H1 (cell line): ENCODE measurements around the gene MBOAT2. TPM values are rescaled to one million over a fixed set of nuclear protein-coding genes. Genes with fewer than 3 reads are reported as not detected.

Experiments used
- CTCF ChIA-PET: fragments of 300-600 bp; sonication (Branson Sonifier 250); formaldehyde crosslinking; loops from one replicate; lab custom pipeline; 2021; ENCODE audit not compliant: partially characterized antibody; lab: Charles Lee
- POLR2A ChIA-PET: fragments of 300-600 bp; sonication (Branson Sonifier 250); formaldehyde crosslinking; loops from one replicate; lab custom pipeline; 2021; ENCODE audit warnings: inconsistent platforms; ENCODE audit not compliant: partially characterized antibody; lab: Charles Lee
- DNase-seq, 2 experiments: peaks; one replicate each; pipeline versions ENCODE4 v3.0.0 to v3.0.0-alpha.2; 2010 to 2022; ENCODE audit warnings: low spot score in 2 of 2, low read depth in 1 of 2, mixed read lengths in 1 of 2
- FAIRE-seq: peaks from 2 replicates; lab custom pipeline; 2011; peaks lifted over from hg19 to GRCh38; lab: Jason Lieb, UNC
- H2AFZ ChIP-seq: 2 replicates; pipeline ENCODE4 v1.8.1; 2012; ENCODE audit warnings: low read length, inconsistent platforms
- H2AK5ac ChIP-seq: 2 replicates; pipeline ENCODE4 v1.6.1; 2013; ENCODE audit warnings: low read depth, low read length
- H2BK120ac ChIP-seq: replicated peaks from 2 replicates; pipeline ENCODE3; 2013; ENCODE audit warnings: low read depth, low read length, inconsistent platforms
- H2BK12ac ChIP-seq: 2 replicates; pipeline ENCODE4 v1.6.1; 2013; ENCODE audit warnings: low read depth, low read length
- H2BK15ac ChIP-seq: 2 replicates; pipeline ENCODE4 v1.6.1; 2013; ENCODE audit warnings: low read length
- H2BK20ac ChIP-seq: 2 replicates; pipeline ENCODE4 v1.6.1; 2013; ENCODE audit warnings: low read length
- H2BK5ac ChIP-seq: 2 replicates; pipeline ENCODE4 v1.6.1; 2013; ENCODE audit warnings: low read depth, low read length
- H3K14ac ChIP-seq: 2 replicates; pipeline ENCODE4 v1.6.1; 2013; ENCODE audit warnings: inconsistent platforms; ENCODE audit not compliant: insufficient read length
- H3K18ac ChIP-seq: 2 replicates; pipeline ENCODE4 v1.6.1; 2013; ENCODE audit warnings: low read length; ENCODE audit errors: extremely low read depth
- H3K23ac ChIP-seq: 2 replicates; pipeline ENCODE4 v1.6.1; 2013; ENCODE audit warnings: inconsistent platforms; ENCODE audit not compliant: insufficient read length
- H3K23me2 ChIP-seq: 2 replicates; pipeline ENCODE4 v1.6.1; 2013; ENCODE audit warnings: low read depth, low read length
- H3K27ac ChIP-seq: 2 replicates; pipeline ENCODE4 v1.6.1; 2011; ENCODE audit warnings: low read depth, low read length, inconsistent platforms
- H3K27me3 ChIP-seq, 4 experiments: replicated peaks in 1 of 4; 1 replicate in 1 of 4; 2 replicates in 3 of 4; pipeline versions ENCODE4 v1.6.1 to v1.8.1; 2011 to 2013; ENCODE audit warnings: low read length in 3 of 4, mild to moderate bottlenecking in 3 of 4, inconsistent platforms in 2 of 4, mixed read lengths in 2 of 4, moderate library complexity in 1 of 4; ENCODE audit not compliant: control insufficient read depth in 3 of 4, insufficient read depth in 3 of 4; ENCODE audit errors: extremely low read depth in 1 of 4
- H3K36me3 ChIP-seq, 4 experiments: 2 replicates each; pipeline versions ENCODE4 v1.6.1 to v1.8.1; 2011 to 2013; ENCODE audit warnings: mild to moderate bottlenecking in 4 of 4, low read length in 3 of 4, moderate library complexity in 2 of 4, control low read depth in 1 of 4, inconsistent platforms in 1 of 4; ENCODE audit not compliant: insufficient read depth in 4 of 4, control insufficient read depth in 2 of 4
- H3K4ac ChIP-seq: replicated peaks from 2 replicates; pipeline ENCODE3; 2013; ENCODE audit warnings: low read length, low read depth, mixed read lengths, inconsistent platforms; ENCODE audit not compliant: insufficient read length
- H3K4me1 ChIP-seq, 4 experiments: replicated peaks in 1 of 4; 1 replicate in 1 of 4; 2 replicates in 3 of 4; pipeline versions ENCODE4 v1.6.1 to v1.8.1; 2011 to 2013; ENCODE audit warnings: low read length in 3 of 4, inconsistent platforms in 2 of 4, mixed read lengths in 1 of 4; ENCODE audit not compliant: insufficient read depth in 4 of 4, control insufficient read depth in 3 of 4
- H3K4me2 ChIP-seq, 2 experiments: 2 replicates each; pipeline versions ENCODE4 v1.6.1 to v1.8.1; 2011 to 2013; ENCODE audit warnings: low read depth in 2 of 2, low read length in 2 of 2, control low read depth in 1 of 2, inconsistent platforms in 1 of 2, mild to moderate bottlenecking in 1 of 2; ENCODE audit not compliant: insufficient read depth in 1 of 2
- H3K4me3 ChIP-seq, 4 experiments: fragments of 200-600, 300-600 bp in 1 of 4; sonication (generic), shearing (Covaris generic), sonication (Bioruptor Twin) in 1 of 4; 2 replicates each; pipeline versions ENCODE4 v1.5.1 to v1.8.1; 2011 to 2016; ENCODE audit warnings: low read length in 4 of 4, low read depth in 3 of 4, control low read depth in 2 of 4, inconsistent platforms in 2 of 4, mild to moderate bottlenecking in 2 of 4, mixed read lengths in 1 of 4, moderate library complexity in 1 of 4; ENCODE audit not compliant: insufficient read depth in 2 of 4; ENCODE audit errors: extremely low read depth in 1 of 4
- H3K56ac ChIP-seq: replicated peaks from 2 replicates; pipeline ENCODE3; 2013; ENCODE audit warnings: low read depth, mild to moderate bottlenecking, mixed read lengths, low read length, inconsistent platforms; ENCODE audit not compliant: insufficient read length
- H3K79me1 ChIP-seq: 2 replicates; pipeline ENCODE4 v1.6.1; 2013; ENCODE audit warnings: low read depth, low read length, control low read depth
- H3K79me2 ChIP-seq, 2 experiments: 2 replicates each; pipeline versions ENCODE4 v1.6.1 to v1.8.1; 2012 to 2013; ENCODE audit warnings: low read length in 2 of 2, mild to moderate bottlenecking in 2 of 2, inconsistent platforms in 1 of 2; ENCODE audit not compliant: insufficient read depth in 2 of 2, control insufficient read depth in 1 of 2
- H3K9ac ChIP-seq, 4 experiments: replicated peaks in 1 of 4; 1 replicate in 1 of 4; 2 replicates in 3 of 4; pipeline versions ENCODE4 v1.6.1 to v1.8.1; 2011 to 2013; ENCODE audit warnings: low read depth in 3 of 4, low read length in 3 of 4, control low read depth in 2 of 4, mild to moderate bottlenecking in 2 of 4, moderate library complexity in 2 of 4, inconsistent platforms in 1 of 4; ENCODE audit errors: extremely low read depth in 1 of 4
- H3K9me3 ChIP-seq, 2 experiments: 2 replicates each; pipeline versions ENCODE4 v1.6.1 to v1.8.1; 2012 to 2013; ENCODE audit warnings: mild to moderate bottlenecking in 2 of 2, moderate library complexity in 2 of 2, control low read depth in 1 of 2, inconsistent platforms in 1 of 2, low read depth in 1 of 2, low read length in 1 of 2, mixed read lengths in 1 of 2; ENCODE audit not compliant: insufficient read depth in 2 of 2
- H4K20me1 ChIP-seq, 2 experiments: replicated peaks in 1 of 2; 2 replicates each; pipeline versions ENCODE3 to v1.8.1; 2011 to 2013; ENCODE audit warnings: inconsistent platforms in 2 of 2, low read length in 2 of 2, mild to moderate bottlenecking in 1 of 2; ENCODE audit not compliant: insufficient read depth in 2 of 2, control insufficient read depth in 1 of 2
- H4K5ac ChIP-seq: 2 replicates; pipeline ENCODE4 v1.6.1; 2013; ENCODE audit warnings: low read length, low read depth, mixed read lengths, inconsistent platforms; ENCODE audit not compliant: insufficient read length
- H4K8ac ChIP-seq: 2 replicates; pipeline ENCODE4 v1.8.0; 2013; ENCODE audit warnings: mild to moderate bottlenecking, moderate library complexity, low read length, inconsistent platforms; ENCODE audit not compliant: insufficient read depth; ENCODE audit errors: extremely low read depth
- H4K91ac ChIP-seq: replicated peaks from 2 replicates; pipeline ENCODE3; 2013; ENCODE audit warnings: low read length, mixed read lengths, inconsistent platforms; ENCODE audit not compliant: insufficient read length
- JUN ChIP-seq: IDR thresholded peaks from 2 replicates; pipeline ENCODE4 v1.6.1; 2011; ENCODE audit warnings: low read depth, mild to moderate bottlenecking, improper control_type of control experiment, low read length
- MAFK ChIP-seq: IDR thresholded peaks from 2 replicates; pipeline ENCODE4 v1.6.1; 2012; ENCODE audit warnings: low read depth, mild to moderate bottlenecking, improper control_type of control experiment, low read length
- TBP ChIP-seq: IDR thresholded peaks from 2 replicates; pipeline ENCODE4 v1.6.1; 2011; ENCODE audit warnings: low read depth, low read length, improper control_type of control experiment
- WGBS, 2 experiments: shearing (Covaris generic) in 1 of 2; methylation state at CpG; one replicate each; pipeline versions ENCODE4 v1.1.6 to v1.1.7; 2013 to 2015; ENCODE audit warnings: low lambda C conversion rate in 2 of 2, mixed read lengths in 2 of 2, inconsistent platforms in 1 of 2, low coverage in 1 of 2, missing lambda C conversion rate in 1 of 2; ENCODE audit not compliant: insufficient replicate concordance in 2 of 2, insufficient coverage in 1 of 2, insufficient read length in 1 of 2; ENCODE audit errors: extremely low coverage in 1 of 2, missing lambda C conversion rate in 1 of 2; 5-methylcytosine and 5-hydroxymethylcytosine counted together
- polyA plus RNA-seq, 7 experiments: library from polyadenylated mRNA; depleted of rRNA in 3 of 7; stranded (reverse) in 5 of 7; unstranded in 2 of 7; fragments of >200 nt in 5 of 7; fragments of 200-250 nt in 2 of 7; gene quantifications; 1 replicate in 5 of 7; 2 replicates in 1 of 7; 4 replicates in 1 of 7; pipeline versions ENCODE4 v1.2.1 to v1.2.3, GENCODE V29; 2011 to 2013; ENCODE audit warnings: missing spikeins in 2 of 7, mixed read lengths in 2 of 7
- total RNA-seq: library from RNA; stranded (reverse); fragmentation: NEBNext Ultra II Directional; extraction: Animal tissue kit (Norgen Biotek cat#: 25700); gene quantifications from 2 replicates; pipeline ENCODE4 v1.2.1, GENCODE V29; 2021

Gene MBOAT2
- total and polyA plus RNA-seq, 2 of the 8 experiments (the other 6 are each of a cell fraction or from before 2014, with no cell fraction given): 11.2 to 23.4 TPM

DNA sequence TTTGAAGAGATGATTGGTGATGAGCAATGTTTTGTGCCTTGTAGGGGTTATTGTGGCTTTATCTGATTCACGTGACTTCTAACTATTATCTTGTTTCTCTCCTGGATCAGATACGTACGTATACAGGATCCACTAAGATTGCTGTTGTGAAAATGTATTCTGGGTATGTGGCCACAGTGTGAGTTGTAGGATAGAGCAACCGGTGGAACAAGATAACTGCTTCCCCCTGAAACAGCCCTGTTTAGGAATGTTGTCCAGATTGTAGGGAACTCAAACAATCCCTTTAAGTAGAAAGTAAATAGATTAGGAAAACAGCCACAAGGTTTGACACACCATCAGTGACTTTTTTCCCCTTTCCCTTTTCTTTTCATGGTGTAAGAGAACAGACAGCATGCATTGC lies 22.3 kb upstream of the MBOAT2 start:
- Histone ChIP-seq H2AK5ac (no peak overlapping the region), H3K27ac (no peak overlapping the region), H3K27me3 (no peaks in the 10 kb centered on the region), H4K20me1 (no peaks in the 10 kb centered on the region), H3K9me3 (no peaks in the 10 kb centered on the region), H3K4me1 (no peaks in the 10 kb centered on the region), H4K8ac (no peak overlapping the region), H3K18ac (no peak overlapping the region), H2AFZ (no peak overlapping the region), H2BK15ac (no peak overlapping the region), H3K4ac (no peak overlapping the region), H4K5ac (no peak overlapping the region), H3K56ac (no peak overlapping the region), H3K23me2 (no peaks in the 10 kb centered on the region), H3K79me2 (no peaks in the 10 kb centered on the region), H2BK120ac (no peak overlapping the region), H2BK20ac (no peak overlapping the region), H3K14ac (no peak overlapping the region), H3K79me1 (no peaks in the 10 kb centered on the region), H4K91ac (no peak overlapping the region), H2BK12ac (no peak overlapping the region), H3K4me2 (no peak overlapping the region), H3K9ac (no peak overlapping the region), H2BK5ac (no peak overlapping the region), H3K36me3 (no peaks in the 10 kb centered on the region), H3K4me3 (no peak overlapping the region), H3K23ac (no peak overlapping the region)
- no peak for FAIRE-seq
- ChIA-PET POLR2A (no interaction called here), CTCF (no interaction called here)
- 86% methylated on average over 4 of the region's 4 CpGs; no CpG with 5 or more reads in 1 of the 2 experiments for WGBS, 2 experiments
- DNase-seq: no peak
- no peak for TF ChIP-seq TBP
- no peak for TF ChIP-seq MAFK
- no peak for TF ChIP-seq JUN
